GM11168 (cell line): ENCODE results near the gene FFAR3.

Experiments used
- in situ Hi-C: fragments of 300-500 bp; cut with MboI; formaldehyde crosslinking; loops from one replicate; pipeline ENCODE4 v1.12.0; 2022; ENCODE audit warnings: low sequenced_read_pairs; ENCODE audit not compliant: unreplicated experiment

Gene FFAR3

DNA sequence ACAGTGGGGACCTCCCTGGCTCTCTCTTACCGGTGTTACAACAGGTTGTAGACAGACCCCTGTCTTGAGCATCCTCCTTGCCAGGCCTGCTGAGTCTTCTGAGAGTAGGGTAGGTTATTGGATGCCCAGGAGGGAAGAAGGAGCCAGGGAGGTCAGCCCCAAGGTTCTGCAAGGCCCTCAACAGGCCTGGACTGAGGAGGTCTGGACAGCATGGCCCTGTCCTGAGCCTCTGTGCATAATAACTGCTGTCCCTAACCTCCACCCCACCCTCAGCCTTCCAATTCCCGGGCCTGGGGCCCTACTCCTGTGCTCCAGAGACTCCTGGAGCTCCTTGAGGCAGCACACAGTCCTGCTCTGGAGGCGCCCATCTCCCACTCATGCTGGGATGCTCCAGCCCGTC lies 28.9 kb upstream of the FFAR3 start:
- in situ Hi-C loops, result no loop called here

DNA sequence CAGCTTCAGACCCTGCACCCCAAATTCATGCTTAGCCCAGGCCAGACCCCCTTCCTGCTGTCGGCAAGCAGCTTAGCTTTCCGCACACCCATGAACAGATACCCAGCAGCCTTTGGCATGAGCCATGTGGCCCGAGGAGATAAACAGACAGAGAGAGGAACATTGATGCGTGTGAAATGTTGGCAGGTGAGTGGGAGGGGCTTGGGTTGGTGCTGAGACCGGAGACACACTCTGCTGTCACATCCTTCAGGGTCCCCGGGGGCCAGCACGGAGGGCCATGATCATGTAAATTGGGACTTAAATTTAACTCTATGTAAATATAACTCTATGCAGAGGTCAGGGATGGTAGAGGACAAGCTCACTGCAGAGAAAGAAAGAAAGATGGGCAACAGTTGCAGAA lies 27.8 kb upstream of the FFAR3 start:
- in situ Hi-C loops, result no loop called here

DNA sequence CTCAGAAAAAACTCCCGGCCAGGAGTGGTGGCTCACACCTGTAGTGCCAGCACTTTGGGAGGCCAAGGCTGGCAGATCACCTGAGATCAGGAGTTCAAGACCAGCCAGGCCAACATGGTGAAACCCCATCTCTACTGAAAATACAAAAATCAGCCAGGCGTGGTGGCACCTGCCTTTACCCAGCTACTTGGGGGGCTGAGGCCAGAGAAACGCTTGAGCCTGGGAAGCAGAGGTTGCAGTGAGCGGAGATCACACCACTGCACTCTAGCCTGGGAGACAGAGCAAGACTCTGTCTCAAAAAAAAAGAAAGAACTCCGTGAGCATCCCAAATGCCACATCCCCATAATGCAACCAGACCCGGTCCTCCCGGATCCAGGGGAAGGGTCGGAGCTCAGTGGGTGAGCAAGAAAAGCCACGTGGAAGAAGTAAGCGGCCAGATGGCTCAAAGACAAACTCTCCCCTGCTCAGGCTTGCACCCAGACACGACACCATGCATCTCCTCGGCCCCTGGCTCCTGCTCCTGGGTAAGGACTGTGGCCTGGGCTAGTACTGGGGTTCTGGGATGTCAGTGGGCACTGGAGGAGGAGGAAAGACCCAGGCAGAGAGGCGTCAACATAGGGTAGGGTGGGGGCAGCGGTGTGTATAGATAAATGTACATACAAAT lies 26.6 kb upstream of the FFAR3 start:
- in situ Hi-C loops, result no loop called here

DNA sequence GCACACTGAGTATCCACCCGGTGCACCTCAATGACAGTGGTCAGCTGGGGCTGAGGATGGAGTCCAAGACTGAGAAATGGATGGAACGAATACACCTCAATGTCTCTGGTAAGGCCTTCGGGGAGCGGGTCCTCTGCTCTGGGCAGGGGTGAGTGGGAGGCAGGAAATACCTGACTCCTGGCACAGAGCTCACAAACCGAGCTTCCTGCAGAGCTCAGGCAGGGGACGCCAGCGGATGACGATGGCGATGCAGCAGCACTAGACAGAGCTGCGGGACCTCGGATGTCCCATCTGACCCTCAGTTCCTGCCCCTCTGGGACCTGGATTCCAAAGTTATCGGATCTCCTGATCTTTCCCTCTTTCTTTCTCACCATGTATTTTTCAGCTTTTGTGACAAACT lies 25.4 kb upstream of the FFAR3 start:
- in situ Hi-C loops, result no loop called here

DNA sequence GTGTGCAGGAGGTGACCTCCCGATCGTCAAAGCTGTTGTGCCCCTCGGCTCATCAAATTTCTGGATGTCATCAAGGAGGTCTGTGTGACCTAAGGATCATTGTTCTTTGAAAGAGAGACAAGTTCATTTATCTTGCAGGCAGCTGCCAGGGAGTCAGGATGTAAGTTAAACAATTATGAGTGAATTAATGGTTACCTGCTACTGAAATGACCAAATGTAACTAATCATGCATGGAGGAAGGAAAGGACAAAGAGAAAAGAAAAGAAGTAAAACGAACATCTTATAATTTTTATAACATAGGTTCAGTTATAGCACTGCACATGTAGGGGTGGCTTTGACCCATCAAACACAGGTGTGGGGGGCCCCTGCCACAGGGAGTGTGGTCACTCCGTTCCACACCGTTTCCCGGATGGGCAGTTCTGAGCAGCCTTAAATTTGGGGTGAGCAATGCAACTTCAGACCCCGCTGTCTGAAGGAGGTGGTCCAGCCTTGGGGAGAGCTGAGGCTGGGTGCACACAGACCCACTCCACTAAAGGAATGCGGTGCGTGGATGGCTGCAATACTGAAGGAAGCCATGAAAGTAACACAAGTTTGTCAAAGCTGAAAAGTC lies 24.0 kb upstream of the FFAR3 start:
- in situ Hi-C loops, result no loop called here

DNA sequence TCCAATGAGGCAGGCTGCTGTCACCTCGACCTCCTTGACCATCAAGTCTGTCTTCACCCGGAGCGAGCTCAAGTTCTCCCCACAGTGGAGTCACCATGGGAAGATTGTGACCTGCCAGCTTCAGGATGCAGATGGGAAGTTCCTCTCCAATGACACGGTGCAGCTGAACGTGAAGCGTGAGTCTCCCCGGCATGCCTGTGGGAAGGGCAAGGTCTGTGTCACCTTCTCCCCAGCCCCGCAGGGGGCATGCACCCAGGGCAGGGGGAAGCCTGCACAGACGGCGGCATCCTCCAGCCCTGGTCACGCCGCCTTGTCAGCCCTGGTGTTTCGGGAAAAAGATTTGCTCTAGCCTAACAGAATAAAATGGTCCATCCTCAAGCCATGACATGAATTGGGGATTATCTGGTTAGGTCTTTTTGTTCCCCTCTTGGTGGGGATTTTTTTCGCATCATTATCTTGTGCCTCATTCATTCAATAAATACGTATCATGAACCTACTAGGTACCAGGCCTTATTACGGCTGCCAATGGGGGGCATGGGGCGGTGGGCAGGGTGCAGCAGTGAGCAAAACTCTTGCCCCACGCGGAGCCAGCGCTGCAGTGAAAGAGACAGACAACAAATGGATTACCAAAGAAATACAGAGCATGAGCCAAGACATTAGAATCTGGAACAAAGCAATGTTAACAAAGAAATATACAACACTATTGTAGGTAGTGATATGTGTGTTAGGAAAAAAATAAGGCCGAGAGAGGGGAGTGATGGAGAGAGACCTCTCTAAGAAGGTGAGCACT lies 21.9 kb upstream of the FFAR3 start:
- in situ Hi-C loops, result no loop called here

DNA sequence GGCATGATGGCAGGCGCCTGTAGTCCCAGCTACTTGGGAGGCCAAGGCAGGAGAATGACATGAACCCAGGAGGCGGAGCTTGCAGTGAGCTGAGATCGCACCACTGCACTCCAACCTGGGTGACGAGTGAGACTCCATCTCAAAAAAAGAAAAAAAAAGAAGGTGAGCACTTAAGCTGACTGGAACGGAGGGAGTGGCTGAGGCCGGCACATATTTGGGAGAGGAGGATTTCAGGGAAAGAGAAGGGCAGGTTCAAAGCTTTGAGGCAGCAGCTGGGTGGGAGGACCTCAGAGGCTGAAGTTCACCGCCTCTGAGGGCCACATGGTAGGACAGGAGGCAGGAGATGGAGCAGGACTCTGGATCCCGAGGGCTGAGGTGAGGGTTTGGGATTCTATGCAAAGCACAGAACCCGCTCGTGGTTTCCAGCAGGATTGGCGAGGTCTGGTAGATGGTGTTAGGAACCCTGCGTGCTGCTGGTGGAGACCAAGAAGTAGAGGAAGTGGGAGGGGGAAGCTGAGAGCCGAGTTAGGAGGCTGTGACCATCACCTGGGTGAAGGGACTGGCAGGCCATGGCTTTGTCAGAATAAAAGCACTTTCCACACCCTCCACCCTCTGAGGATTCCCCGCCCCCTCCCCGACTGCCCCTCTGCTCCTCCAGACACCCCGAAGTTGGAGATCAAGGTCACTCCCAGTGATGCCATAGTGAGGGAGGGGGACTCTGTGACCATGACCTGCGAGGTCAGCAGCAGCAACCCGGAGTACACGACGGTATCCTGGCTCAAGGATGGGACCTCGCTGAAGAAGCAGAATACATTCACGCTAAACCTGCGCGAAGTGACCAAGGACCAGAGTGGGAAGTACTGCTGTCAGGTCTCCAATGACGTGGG lies 20.9 kb upstream of the FFAR3 start:
- in situ Hi-C loops, result no loop called here

DNA sequence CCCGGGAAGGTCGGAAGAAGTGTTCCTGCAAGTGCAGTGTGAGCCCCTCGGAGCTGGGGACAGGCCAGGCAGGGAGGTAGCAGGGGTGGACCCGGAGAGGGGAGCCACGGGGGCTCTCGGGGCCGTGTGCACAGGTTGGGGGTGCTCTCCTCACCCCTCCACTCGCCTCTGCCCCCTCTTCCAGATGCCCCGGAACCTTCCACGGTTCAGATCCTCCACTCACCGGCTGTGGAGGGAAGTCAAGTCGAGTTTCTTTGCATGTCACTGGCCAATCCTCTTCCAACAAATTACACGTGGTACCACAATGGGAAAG lies 20.3 kb upstream of the FFAR3 start:
- in situ Hi-C loops, result no loop called here

DNA sequence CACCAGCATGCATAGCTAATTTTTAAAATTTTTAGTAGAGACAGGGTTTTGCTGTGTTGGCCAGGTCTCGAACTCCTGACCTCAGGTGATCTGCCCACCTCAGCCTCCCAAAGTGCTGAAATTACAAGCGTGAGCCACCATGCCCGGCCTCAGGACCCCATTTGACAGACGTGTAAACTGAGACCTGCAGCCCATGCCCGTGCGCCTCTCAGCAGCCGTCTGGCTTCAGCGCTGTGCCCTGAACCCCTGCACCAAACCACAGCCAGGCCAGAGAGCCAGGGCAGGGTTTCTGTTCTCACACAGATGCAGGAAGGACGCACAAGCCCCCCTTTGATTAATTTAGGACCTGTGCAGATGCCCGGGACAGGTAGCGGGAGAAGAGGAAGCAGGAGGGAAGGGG lies 17.8 kb upstream of the FFAR3 start:
- in situ Hi-C loops, result no loop called here

DNA sequence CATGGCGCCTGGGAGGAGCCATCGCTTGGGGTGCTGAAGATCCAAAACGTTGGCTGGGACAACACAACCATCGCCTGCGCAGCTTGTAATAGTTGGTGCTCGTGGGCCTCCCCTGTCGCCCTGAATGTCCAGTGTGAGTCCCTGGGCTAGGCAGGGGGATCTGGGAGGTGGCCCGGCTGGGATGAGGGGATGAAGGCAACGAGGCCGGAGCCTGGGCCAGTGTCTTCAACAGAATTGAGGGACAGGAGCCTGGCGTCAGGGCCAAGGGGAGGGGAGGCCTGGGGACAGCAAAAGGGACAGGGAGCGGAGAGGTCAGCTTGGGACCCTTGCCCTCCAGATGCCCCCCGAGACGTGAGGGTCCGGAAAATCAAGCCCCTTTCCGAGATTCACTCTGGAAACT lies 17.3 kb upstream of the FFAR3 start:
- in situ Hi-C loops, result no loop called here

DNA sequence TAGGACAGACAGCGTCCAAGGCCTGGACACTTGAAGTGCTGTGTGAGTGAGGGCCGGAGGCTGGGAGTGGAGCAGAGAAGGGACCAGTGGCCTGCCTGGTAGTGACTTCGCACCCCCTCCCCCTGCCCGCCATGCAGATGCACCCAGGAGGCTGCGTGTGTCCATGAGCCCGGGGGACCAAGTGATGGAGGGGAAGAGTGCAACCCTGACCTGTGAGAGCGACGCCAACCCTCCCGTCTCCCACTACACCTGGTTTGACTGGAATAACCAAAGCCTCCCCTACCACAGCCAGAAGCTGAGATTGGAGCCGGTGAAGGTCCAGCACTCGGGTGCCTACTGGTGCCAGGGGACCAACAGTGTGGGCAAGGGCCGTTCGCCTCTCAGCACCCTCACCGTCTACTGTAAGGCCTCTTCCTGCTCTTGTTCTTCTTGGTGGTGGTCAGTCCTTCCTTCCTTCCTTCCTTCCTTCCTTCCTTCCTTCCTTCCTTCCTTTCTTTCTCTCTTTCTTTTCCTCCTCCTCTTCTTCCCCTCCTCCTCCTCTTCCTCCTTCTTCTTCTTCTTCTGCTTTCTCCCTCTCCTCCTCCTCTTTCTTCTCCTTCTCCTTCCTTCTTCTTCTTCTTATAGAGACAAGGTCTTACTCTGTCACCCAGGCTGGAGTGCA lies 16.6 kb upstream of the FFAR3 start:
- in situ Hi-C loops, result no loop called here

DNA sequence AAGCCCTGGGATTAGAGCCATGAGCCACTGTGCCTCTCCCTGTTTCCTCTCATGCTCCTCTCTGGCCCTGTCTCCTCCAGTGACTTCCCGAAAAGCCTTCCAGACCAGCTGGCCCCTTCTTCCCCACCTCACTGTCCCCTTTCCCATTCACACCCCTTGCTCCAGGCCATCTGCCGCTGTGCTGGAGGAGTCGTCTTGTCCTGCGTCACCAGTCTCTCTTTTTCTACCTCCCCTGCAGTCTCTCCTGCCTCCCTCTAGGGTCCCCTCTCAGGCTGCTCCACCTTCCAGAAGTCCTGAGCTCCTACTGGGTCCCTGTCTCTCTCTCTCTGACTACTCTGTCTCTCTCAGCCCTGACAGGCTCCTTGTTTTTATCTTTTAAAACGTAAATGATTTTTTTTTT lies 15.8 kb upstream of the FFAR3 start:
- in situ Hi-C loops, result no loop called here

DNA sequence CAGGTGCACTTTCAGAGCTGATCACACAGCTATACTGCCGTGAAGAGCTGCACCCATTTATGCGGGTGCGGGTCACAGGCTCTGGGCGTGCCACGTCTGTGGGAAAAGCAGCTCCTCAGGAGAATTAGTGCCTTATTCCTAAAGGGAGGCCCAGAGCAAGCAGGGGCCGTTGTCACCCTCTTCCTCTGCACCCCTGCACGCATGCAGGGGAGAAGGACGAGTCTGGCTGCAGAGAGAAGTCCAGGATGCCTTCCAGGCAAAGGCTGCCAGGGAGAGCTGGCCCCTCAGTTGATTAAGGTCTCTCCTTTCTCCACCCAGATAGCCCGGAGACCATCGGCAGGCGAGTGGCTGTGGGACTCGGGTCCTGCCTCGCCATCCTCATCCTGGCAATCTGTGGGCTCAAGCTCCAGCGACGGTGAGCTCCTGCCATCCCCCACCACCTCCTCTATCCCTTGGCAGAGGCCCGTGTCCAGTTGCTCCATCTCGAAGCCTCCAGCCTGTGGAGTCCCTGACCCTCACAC lies 13.7 kb upstream of the FFAR3 start:
- in situ Hi-C loops, result no loop called here

DNA sequence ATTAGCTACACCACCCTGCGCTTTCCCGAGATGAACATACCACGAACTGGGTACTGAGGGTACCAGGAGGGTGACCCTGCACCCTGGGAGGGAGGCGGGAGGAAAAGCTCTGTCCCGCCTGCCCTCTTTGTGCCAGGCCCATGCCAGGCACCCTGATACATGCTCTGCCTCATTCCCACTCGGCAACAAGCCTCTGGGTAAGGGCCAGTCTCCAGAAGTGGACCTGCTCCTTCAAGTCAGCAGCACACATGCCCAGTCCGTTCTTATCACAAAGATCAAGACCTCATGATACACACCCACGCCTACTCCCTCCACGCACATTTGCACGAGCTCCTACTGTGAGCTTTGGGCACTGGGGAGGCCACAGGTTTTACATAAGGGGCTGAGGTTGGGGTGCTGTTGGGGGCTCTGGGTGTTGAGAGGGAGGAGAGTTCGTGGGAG lies 12.6 kb upstream of the FFAR3 start:
- in situ Hi-C loops, result no loop called here

DNA sequence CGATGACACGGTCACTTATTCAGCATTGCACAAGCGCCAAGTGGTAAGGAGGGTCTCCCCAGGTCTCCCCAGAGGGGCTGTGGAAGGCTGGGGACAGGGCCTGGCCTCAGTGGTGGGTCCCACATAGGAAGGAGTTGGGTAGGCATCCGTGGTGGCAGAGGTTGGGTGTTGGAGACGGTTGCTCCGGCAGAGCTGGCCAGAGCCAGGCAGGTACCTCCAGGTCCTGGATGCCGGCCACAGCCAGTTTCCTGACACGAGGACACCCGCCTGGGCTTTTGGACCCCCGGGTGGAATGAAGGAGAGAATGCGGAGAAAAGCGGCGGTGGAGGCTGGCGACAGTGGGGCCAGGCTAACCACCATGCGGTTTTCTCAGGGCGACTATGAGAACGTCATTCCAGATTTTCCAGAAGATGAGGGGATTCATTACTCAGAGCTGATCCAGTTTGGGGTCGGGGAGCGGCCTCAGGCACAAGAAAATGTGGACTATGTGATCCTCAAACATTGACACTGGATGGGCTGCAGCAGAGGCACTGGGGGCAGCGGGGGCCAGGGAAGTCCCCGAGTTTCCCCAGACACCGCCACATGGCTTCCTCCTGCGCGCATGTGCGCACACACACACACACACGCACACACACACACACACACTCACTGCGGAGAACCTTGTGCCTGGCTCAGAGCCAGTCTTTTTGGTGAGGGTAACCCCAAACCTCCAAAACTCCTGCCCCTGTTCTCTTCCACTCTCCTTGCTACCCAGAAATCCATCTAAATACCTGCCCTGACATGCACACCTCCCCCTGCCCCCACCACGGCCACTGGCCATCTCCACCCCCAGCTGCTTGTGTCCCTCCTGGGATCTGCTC lies 11.8 kb upstream of the FFAR3 start:
- in situ Hi-C loops, result no loop called here

DNA sequence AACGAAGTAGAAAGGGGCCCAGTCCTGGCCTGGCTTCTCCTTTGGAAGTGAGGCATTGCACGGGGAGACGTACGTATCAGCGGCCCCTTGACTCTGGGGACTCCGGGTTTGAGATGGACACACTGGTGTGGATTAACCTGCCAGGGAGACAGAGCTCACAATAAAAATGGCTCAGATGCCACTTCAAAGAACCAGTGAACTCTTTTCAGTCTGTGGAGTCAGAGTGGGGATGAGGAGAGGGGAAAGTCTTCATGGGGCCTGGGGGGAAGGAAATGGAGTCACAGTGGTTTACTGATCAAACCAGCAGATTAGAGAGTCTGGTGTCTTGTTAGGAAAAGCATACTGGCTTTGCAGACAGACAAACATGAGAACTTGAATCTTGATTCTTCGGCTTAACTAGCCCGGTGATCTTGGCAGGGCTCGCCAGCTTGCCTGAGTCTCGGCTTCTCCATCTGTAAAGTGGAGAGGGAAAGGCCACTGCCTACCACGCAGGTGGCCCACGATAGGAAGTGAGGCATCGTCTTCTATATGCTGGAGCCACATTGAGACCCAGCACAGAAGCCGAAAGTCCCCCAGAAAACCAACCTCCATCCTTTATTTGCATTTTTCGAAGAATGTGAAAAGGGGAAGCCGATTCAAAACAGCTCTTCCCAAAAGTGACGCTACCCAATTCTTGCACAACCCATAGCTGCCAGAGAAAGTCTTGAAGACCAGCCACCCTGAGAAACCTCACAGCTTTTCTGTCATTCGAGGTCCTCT lies 10.9 kb upstream of the FFAR3 start, which contains the start of gene FFAR1:
Gene FFAR1, plus strand, starts transcription at position 732 of the 759 bp plus-strand sequence. CDS start 3,650 bp downstream, outside the sequence.
- in situ Hi-C loops, result no loop called here

DNA sequence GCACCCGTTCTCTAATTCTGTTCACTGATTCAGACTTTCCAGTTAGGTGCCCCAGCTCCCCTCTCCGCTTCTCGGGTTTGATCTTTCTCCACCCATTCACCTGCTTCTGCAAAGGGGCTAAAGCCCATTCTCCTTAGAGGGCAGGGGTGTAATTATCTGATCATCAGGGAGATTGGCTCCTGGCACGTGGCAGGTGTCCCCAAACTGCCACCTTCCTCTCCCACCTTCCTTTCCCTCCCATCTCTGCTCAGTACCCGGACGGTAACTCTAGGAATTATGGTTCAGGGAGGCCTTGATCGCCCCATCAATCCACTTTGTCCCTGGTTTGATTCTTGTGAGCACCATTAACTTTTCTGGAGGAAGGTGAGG lies 10.3 kb upstream of the FFAR3 start:
- in situ Hi-C loops, result no loop called here

DNA sequence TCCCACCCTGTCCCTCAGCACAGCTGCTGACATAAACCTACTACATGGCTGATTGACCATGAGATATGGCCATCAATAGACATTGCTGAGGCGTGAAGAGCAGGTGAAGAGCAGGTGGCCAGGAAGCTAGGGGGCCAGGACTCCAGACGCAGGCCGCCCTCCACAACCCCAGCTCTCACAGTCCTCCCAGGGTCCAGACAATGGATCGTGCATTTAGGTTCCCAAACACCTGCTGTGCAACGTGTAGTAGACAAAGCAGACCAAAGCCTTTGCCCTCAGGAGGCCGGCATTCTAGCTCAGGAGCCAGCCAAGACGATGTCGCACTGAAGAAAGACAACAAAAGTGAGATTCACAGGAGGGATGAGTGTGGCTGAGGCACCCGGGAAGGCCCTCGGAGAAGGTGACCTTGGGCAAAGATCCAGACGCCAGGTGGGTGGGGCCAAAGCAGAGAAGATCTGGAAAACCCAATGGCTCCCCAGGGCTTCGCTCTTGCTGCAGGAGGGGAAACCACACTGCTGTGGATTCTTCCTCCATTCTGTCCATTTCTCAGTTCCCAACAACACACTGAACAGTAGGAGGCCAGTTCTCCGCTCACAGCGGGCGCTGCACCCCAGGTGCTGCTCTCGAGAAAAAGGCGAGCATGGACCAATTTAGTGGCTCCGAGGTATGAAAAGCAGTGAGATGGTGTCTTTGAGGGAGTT lies 9.2 kb upstream of the FFAR3 start:
- in situ Hi-C loops, result no loop called here
